Measurements from ENCODE around the gene SMPX. TPM values are rescaled to one million over a fixed set of nuclear protein-coding genes. Genes with fewer than 3 reads are reported as not detected.

SMPX gene
- total RNA-seq, 3 donors from 2014 or later: 0.65 to 11.8 TPM; not detected in 1

- Histone ChIP-seq H3K36me3 (ENCODE audit: low read depth) (no peaks in the 10 kb centered on the region), H3K4me1 (ENCODE audit: low read depth) (no peaks in the 10 kb centered on the region), H3K9me3 (no peaks in the 10 kb centered on the region), H3K4me3 (no peak overlapping the region)
- DNase-seq (no peak), ATAC-seq (no peak)
- intact Hi-C loops (cut with DNase I, micrococcal nuclease): no loop called here
- no peak for TF ChIP-seq CTCF (IDR thresholded peaks at IDR 0.05)
These were observed 22.2 kb downstream of the SMPX start for GRCh38 chrX:21735768-21736127.

GRCh38 chrX:21735038-21735767 is 22.7 kb downstream of the SMPX start:
- ATAC-seq (no peak), DNase-seq (no peak)
- Histone ChIP-seq H3K4me3 (no peak overlapping the region), H3K36me3 (ENCODE audit: low read depth) (no peaks in the 10 kb centered on the region), H3K4me1 (ENCODE audit: low read depth) (no peaks in the 10 kb centered on the region), H3K9me3 (no peaks in the 10 kb centered on the region)
- intact Hi-C loops (cut with DNase I, micrococcal nuclease): no loop called here
- TF ChIP-seq CTCF (IDR thresholded peaks at IDR 0.05): no peak

GRCh38 chrX:21734175-21734574 is 23.7 kb downstream of the SMPX start:
- H3K4me3 ChIP-seq: no peak overlapping the region
- intact Hi-C loops (cut with DNase I, micrococcal nuclease): no loop called here
- no peaks in the 10 kb centered on the region for H3K9me3 ChIP-seq
- ATAC-seq: no peak
- no peaks in the 10 kb centered on the region for H3K36me3 ChIP-seq (ENCODE audit: low read depth)
- H3K4me1 ChIP-seq (ENCODE audit: low read depth): no peaks in the 10 kb centered on the region
- TF ChIP-seq CTCF (IDR thresholded peaks at IDR 0.05): no peak
- DNase-seq: no peak

GRCh38 chrX:21733705-21734104 is 24.2 kb downstream of the SMPX start:
- Histone ChIP-seq H3K9me3 (no peaks in the 10 kb centered on the region), H3K4me3 (no peak overlapping the region), H3K4me1 (ENCODE audit: low read depth) (no peaks in the 10 kb centered on the region), H3K36me3 (ENCODE audit: low read depth) (no peaks in the 10 kb centered on the region)
- DNase-seq: no peak
- intact Hi-C loops (cut with DNase I, micrococcal nuclease): no loop called here
- TF ChIP-seq CTCF (IDR thresholded peaks at IDR 0.05): no peak
- ATAC-seq: no peak

GRCh38 chrX:21730026-21730425 is 27.9 kb downstream of the SMPX start:
- no peak overlapping the region for H3K4me3 ChIP-seq
- H3K4me1 ChIP-seq (ENCODE audit: low read depth): no peaks in the 10 kb centered on the region
- intact Hi-C loops (cut with DNase I, micrococcal nuclease): no loop called here
- DNase-seq (no peak), ATAC-seq (no peak)
- no peak for TF ChIP-seq CTCF (IDR thresholded peaks at IDR 0.05)
- H3K36me3 ChIP-seq (ENCODE audit: low read depth): no peaks in the 10 kb centered on the region
- H3K9me3 ChIP-seq: no peaks in the 10 kb centered on the region
